ENCODE data around the gene AIG1. TPM values are rescaled to one million over a fixed set of nuclear protein-coding genes. Genes with fewer than 3 reads are reported as not detected.

AIG1 gene
- total and polyA plus RNA-seq, 2 donors (not counting 1 experiment from before 2014, with no cell fraction given) = 40.6 to 42.2 TPM

DNA sequence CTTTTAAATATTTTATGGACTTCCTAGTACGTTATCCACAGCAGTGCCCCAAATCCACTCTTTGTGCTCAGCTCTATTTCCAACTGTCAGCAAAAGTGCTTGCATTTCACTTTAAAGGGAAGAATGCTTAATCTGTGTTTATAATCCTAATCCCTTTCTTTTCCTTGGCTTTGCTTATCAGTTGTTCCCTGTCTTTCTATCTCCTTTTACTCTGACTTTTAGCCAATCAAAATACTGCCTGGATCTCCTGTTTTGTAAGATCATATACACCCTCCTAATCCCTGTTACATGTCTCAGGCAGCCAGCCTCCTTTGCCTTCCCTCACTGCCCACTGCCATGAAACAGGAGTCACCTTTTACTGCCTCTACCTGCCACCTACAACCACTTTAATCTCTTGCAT lies 102.9 kb downstream of the AIG1 start:
- no peak overlapping the region for H3K27ac ChIP-seq (ENCODE audit: insufficient read depth, low read length)
- H3K4me1 ChIP-seq (ENCODE audit: control insufficient read depth, extremely low read depth, insufficient read depth, low read length) = no peaks in the 10 kb centered on the region
- no peak overlapping the region for H3K4me3 ChIP-seq (replicated peaks in 1 of 4; ENCODE audit: control extremely low read depth in 1 of 4, insufficient read depth in 1 of 4, low read depth in 3 of 4, low read length in 4 of 4)
- H3K36me3 ChIP-seq (ENCODE audit: control insufficient read depth, insufficient read depth, low read length) = no peaks in the 10 kb centered on the region
- no peaks in the 10 kb centered on the region for H3K9me3 ChIP-seq (ENCODE audit: control insufficient read depth, insufficient read depth, low read depth, low read length)
- H3K27me3 ChIP-seq (ENCODE audit: control insufficient read depth, insufficient read depth, low read length) = no peaks in the 10 kb centered on the region
- no peak overlapping the region for H2AFZ ChIP-seq (ENCODE audit: low read length)
- no peak overlapping the region for H3K9ac ChIP-seq (ENCODE audit: insufficient read depth, low read length)
- DNase-seq (ENCODE audit: low read depth in 2 of 2) = no peak
- TF ChIP-seq EZH2 (IDR thresholded peaks at IDR 0.05; ENCODE audit: low read length, missing control alignments) (no peak), CTCF (conservative IDR thresholded peaks at IDR 0.05 in 1 of 2, IDR thresholded peaks at IDR 0.05 in 1 of 2; ENCODE audit: low read depth in 1 of 2, low read length in 2 of 2) (no peak)
- no peaks in the 10 kb centered on the region for H3K79me2 ChIP-seq (ENCODE audit: control insufficient read depth, insufficient read depth, low read length)
- no peaks in the 10 kb centered on the region for H4K20me1 ChIP-seq (ENCODE audit: control insufficient read depth, extremely low read depth, insufficient read depth, low read length)
- no peak overlapping the region for H3K4me2 ChIP-seq (ENCODE audit: extremely low read depth, insufficient read depth, low read length)

GRCh38 chr6:143164565-143165105 lies 103.9 kb downstream of the AIG1 start:
- DNase-seq (ENCODE audit: low read depth in 2 of 2) = peak in 1 of 2 donors; percentile 43
- H2AFZ ChIP-seq (ENCODE audit: low read length) = no peak overlapping the region

DNA sequence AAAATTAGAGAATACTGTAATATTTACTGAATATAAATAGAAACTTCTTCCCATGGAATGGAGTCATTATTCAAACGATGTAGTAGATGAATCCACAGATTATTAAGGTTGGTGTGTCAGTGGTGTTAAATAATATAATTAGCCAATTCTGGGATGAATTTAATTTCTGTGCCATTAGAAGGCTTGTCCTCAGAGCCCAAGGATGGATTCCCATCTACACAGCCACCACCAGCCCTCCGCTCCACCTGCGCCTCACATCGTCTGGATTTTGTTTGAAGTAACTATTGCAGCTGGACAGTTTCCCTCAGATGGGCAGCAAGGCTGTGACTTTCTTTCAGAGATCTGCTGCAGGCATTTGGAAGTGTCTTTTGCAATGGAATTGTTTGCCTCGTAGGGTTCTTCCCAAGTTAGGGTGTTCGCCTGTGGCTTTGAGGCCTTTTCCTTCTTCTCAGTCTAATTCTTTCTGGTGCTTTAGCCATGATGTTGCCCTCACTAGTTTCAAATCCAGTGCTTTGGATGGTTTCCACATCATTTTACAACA lies 104.7 kb downstream of the AIG1 start:
- Histone ChIP-seq H3K4me2 (ENCODE audit: extremely low read depth, insufficient read depth, low read length) (no peak overlapping the region), H3K9me3 (ENCODE audit: control insufficient read depth, insufficient read depth, low read depth, low read length) (no peaks in the 10 kb centered on the region), H3K27me3 (ENCODE audit: control insufficient read depth, insufficient read depth, low read length) (no peaks in the 10 kb centered on the region), H4K20me1 (ENCODE audit: control insufficient read depth, extremely low read depth, insufficient read depth, low read length) (no peaks in the 10 kb centered on the region), H3K27ac (ENCODE audit: insufficient read depth, low read length) (no peak overlapping the region), H3K36me3 (ENCODE audit: control insufficient read depth, insufficient read depth, low read length) (no peaks in the 10 kb centered on the region), H2AFZ (ENCODE audit: low read length) (no peak overlapping the region), H3K4me1 (ENCODE audit: control insufficient read depth, extremely low read depth, insufficient read depth, low read length) (no peaks in the 10 kb centered on the region), H3K9ac (ENCODE audit: insufficient read depth, low read length) (no peak overlapping the region), H3K4me3 (replicated peaks in 1 of 4; ENCODE audit: control extremely low read depth in 1 of 4, insufficient read depth in 1 of 4, low read depth in 3 of 4, low read length in 4 of 4) (no peak overlapping the region), H3K79me2 (ENCODE audit: control insufficient read depth, insufficient read depth, low read length) (no peaks in the 10 kb centered on the region)
- DNase-seq (ENCODE audit: low read depth in 2 of 2) = no peak
- no peak for TF ChIP-seq CTCF (conservative IDR thresholded peaks at IDR 0.05 in 1 of 2, IDR thresholded peaks at IDR 0.05 in 1 of 2; ENCODE audit: low read depth in 1 of 2, low read length in 2 of 2)
- no peak for TF ChIP-seq EZH2 (IDR thresholded peaks at IDR 0.05; ENCODE audit: low read length, missing control alignments)

More at GRCh38 chr6:143164565-143165105, 103.9 kb downstream of the AIG1 start:
- Histone ChIP-seq H3K27ac (ENCODE audit: insufficient read depth, low read length) (no peak overlapping the region), H3K4me3 (replicated peaks in 1 of 4; ENCODE audit: control extremely low read depth in 1 of 4, insufficient read depth in 1 of 4, low read depth in 3 of 4, low read length in 4 of 4) (no peak overlapping the region), H3K27me3 (ENCODE audit: control insufficient read depth, insufficient read depth, low read length) (no peaks in the 10 kb centered on the region), H3K9ac (ENCODE audit: insufficient read depth, low read length) (no peak overlapping the region), H4K20me1 (ENCODE audit: control insufficient read depth, extremely low read depth, insufficient read depth, low read length) (no peaks in the 10 kb centered on the region), H3K9me3 (ENCODE audit: control insufficient read depth, insufficient read depth, low read depth, low read length) (no peaks in the 10 kb centered on the region), H3K36me3 (ENCODE audit: control insufficient read depth, insufficient read depth, low read length) (no peaks in the 10 kb centered on the region), H3K79me2 (ENCODE audit: control insufficient read depth, insufficient read depth, low read length) (no peaks in the 10 kb centered on the region), H3K4me1 (ENCODE audit: control insufficient read depth, extremely low read depth, insufficient read depth, low read length) (no peaks in the 10 kb centered on the region), H3K4me2 (ENCODE audit: extremely low read depth, insufficient read depth, low read length) (no peak overlapping the region)
- TF ChIP-seq CTCF (conservative IDR thresholded peaks at IDR 0.05 in 1 of 2, IDR thresholded peaks at IDR 0.05 in 1 of 2; ENCODE audit: low read depth in 1 of 2, low read length in 2 of 2) (no peak), EZH2 (IDR thresholded peaks at IDR 0.05; ENCODE audit: low read length, missing control alignments) (no peak)
